DND-41 (cell line): ENCODE results near the gene RASL11B.

ENCODE experiments used
- EZH2 ChIP-seq: IDR thresholded peaks from 3 replicates; pipeline ENCODE4 v1.6.1; 2012; ENCODE audit warnings: borderline replicate concordance, low read depth, mild to moderate bottlenecking, moderate library complexity, low read length, inconsistent platforms; ENCODE audit not compliant: severe bottlenecking
- TF ChIP-seq, protein P1 (sequence below): IDR thresholded peaks from 2 replicates; pipeline ENCODE4 v1.5.1; 2012; ENCODE audit warnings: borderline replicate concordance, low read length, moderate library complexity, mild to moderate bottlenecking; ENCODE audit not compliant: poor library complexity, severe bottlenecking; ENCODE audit errors: extremely low read depth

DNA sequence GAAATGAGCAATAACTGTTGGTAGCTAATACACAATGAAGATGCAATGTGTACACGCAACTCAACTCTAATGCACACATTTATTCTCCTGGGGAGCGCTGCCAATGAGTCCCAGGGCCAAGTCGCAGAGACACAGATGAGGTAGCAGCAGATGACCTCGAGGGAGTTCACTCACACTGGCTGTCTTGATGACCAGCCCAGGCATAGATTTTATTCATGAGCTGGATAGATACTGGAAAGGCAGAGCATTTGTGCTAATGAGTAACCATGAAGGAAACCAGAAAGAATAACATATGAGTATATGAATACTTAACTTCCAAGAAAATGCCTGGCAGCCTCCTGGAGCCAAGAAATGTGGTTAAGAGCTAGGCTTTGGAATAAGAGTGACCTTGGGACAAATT is 42.3 kb downstream of the RASL11B start:
- TF ChIP-seq, protein P1, sequence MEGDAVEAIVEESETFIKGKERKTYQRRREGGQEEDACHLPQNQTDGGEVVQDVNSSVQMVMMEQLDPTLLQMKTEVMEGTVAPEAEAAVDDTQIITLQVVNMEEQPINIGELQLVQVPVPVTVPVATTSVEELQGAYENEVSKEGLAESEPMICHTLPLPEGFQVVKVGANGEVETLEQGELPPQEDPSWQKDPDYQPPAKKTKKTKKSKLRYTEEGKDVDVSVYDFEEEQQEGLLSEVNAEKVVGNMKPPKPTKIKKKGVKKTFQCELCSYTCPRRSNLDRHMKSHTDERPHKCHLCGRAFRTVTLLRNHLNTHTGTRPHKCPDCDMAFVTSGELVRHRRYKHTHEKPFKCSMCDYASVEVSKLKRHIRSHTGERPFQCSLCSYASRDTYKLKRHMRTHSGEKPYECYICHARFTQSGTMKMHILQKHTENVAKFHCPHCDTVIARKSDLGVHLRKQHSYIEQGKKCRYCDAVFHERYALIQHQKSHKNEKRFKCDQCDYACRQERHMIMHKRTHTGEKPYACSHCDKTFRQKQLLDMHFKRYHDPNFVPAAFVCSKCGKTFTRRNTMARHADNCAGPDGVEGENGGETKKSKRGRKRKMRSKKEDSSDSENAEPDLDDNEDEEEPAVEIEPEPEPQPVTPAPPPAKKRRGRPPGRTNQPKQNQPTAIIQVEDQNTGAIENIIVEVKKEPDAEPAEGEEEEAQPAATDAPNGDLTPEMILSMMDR: no peak
- TF ChIP-seq EZH2: no peak
